AG04450 (cell line): Measurements from ENCODE around the gene DSN1. TPM values are rescaled to one million over a fixed set of nuclear protein-coding genes. Genes with fewer than 3 reads are reported as not detected.
A peak's percentile ranks its signal among the peaks of the same experiment; 100 is the strongest.

Experiments
- CTCF ChIA-PET: fragments of 300-600, 350-600 bp; formaldehyde crosslinking; extraction: SDS; loops from one replicate; lab custom pipeline; 2022; ENCODE audit warnings: antibody characterized with exemption, inconsistent platforms; lab: Charles Lee
- POLR2A ChIA-PET: fragments of 350-600 bp; formaldehyde crosslinking; extraction: SDS; loops from one replicate; lab custom pipeline; 2021; ENCODE audit warnings: antibody characterized with exemption, inconsistent platforms; lab: Yijun Ruan, JAX
- DNase-seq: peaks from one replicate; pipeline ENCODE4 v3.0.0-alpha.2; 2011; ENCODE audit warnings: low read depth, low spot score
- H3K27ac ChIP-seq: one replicate; pipeline ENCODE4 v1.5.1; 2012; ENCODE audit warnings: low read depth, low read length, control low read depth
- H3K27me3 ChIP-seq: one replicate; pipeline ENCODE4 v1.6.0; 2012; ENCODE audit warnings: low read length; ENCODE audit not compliant: control insufficient read depth, insufficient read depth
- H3K4me3 ChIP-seq: 2 replicates; pipeline ENCODE4 v1.5.1; 2011; ENCODE audit warnings: mild to moderate bottlenecking, low read depth, low read length, control low read depth
- H3K9me3 ChIP-seq: 2 replicates; pipeline ENCODE4 v1.5.1; 2012; ENCODE audit warnings: low read length; ENCODE audit not compliant: control insufficient read depth, insufficient read depth
- polyA plus RNA-seq: library from polyadenylated mRNA; depleted of rRNA; stranded (reverse); fragments of >200 nt; gene quantifications from 2 replicates; pipeline ENCODE4 v1.2.3, GENCODE V29; 2011
- TF ChIP-seq, protein P1 (sequence below): IDR thresholded peaks from 2 replicates; pipeline ENCODE4 v1.5.1; 2011; ENCODE audit warnings: low read depth, low read length, control low read depth, inconsistent platforms

Gene DSN1
- polyA plus RNA-seq, 1 experiment, result 8.7 TPM

GRCh38 chr20:36742558-36742957, 31.0 kb downstream of the DSN1 start:
- POLR2A ChIA-PET, result no interaction called here
- TF ChIP-seq, protein P1, sequence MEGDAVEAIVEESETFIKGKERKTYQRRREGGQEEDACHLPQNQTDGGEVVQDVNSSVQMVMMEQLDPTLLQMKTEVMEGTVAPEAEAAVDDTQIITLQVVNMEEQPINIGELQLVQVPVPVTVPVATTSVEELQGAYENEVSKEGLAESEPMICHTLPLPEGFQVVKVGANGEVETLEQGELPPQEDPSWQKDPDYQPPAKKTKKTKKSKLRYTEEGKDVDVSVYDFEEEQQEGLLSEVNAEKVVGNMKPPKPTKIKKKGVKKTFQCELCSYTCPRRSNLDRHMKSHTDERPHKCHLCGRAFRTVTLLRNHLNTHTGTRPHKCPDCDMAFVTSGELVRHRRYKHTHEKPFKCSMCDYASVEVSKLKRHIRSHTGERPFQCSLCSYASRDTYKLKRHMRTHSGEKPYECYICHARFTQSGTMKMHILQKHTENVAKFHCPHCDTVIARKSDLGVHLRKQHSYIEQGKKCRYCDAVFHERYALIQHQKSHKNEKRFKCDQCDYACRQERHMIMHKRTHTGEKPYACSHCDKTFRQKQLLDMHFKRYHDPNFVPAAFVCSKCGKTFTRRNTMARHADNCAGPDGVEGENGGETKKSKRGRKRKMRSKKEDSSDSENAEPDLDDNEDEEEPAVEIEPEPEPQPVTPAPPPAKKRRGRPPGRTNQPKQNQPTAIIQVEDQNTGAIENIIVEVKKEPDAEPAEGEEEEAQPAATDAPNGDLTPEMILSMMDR, result no peak
- CTCF ChIA-PET, result no interaction called here
- no peak for DNase-seq
- no peak overlapping the region for H3K4me3 ChIP-seq
- no peaks in the 10 kb centered on the region; the same call in 1 of the 2 replicates for H3K9me3 ChIP-seq
- H3K27ac ChIP-seq, result no peak overlapping the region
- no peaks in the 10 kb centered on the region for H3K27me3 ChIP-seq

DNA sequence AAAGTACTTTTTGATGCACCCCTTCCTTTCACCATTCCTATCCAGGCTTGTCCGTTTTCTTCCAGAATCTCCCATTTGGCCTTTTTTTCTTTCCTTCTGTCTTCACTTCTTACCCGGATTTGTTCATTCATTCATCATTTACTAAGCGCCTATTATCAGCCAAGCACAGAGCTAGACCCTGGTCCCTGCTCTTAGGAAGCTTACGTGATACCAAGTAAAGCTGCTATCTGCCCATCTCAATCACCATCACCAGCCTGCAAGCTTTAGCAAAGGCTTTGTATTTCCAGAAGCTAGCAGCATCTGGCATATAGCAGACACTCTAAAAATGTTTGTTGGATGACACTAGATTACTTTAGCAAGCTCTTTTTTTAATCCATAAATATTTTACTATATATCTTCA, 32.5 kb downstream of the DSN1 start:
- no peak for DNase-seq
- ChIA-PET POLR2A (no interaction called here), CTCF (interaction anchor here (1.3 kb wide), 2 partner anchors 14 to 122 kb away, joined by 3 to 5 read pairs; a partner anchor contains a TSS)
- Histone ChIP-seq H3K27ac (no peak overlapping the region), H3K4me3 (no peak overlapping the region), H3K27me3 (no peaks in the 10 kb centered on the region), H3K9me3 (no peaks in the 10 kb centered on the region; the same call in 1 of the 2 replicates)
- TF ChIP-seq, protein P1, result no peak

GRCh38 chr20:36737183-36737499, 36.4 kb downstream of the DSN1 start:
- TF ChIP-seq, protein P1, result no peak
- ChIA-PET CTCF (interaction anchor here (1.2 kb wide), 1 partner anchor 71 kb away, joined by 4 read pairs; no protein-coding TSS in a partner anchor), POLR2A (no interaction called here)
- no peak for DNase-seq
- no peaks in the 10 kb centered on the region for H3K9me3 ChIP-seq
- no peak overlapping the region for H3K4me3 ChIP-seq
- H3K27ac ChIP-seq, result no peak overlapping the region
- H3K27me3 ChIP-seq, result no peaks in the 10 kb centered on the region

GRCh38 chr20:36736451-36737182, 36.9 kb downstream of the DSN1 start:
- H3K9me3 ChIP-seq, result no peaks in the 10 kb centered on the region
- ChIA-PET CTCF (interaction anchor here (0.5 to 1.2 kb wide), 5 partner anchors 18 to 1879 kb away, joined by 3 to 6 read pairs (median 4); partner anchors contain the start of gene DSN1), POLR2A (no interaction called here)
- TF ChIP-seq, protein P1, result no peak
- DNase-seq, result no peak
- no peak overlapping the region for H3K4me3 ChIP-seq
- H3K27ac ChIP-seq, result no peak overlapping the region
- H3K27me3 ChIP-seq, result no peaks in the 10 kb centered on the region

- Histone ChIP-seq H3K9me3 (no peaks in the 10 kb centered on the region), H3K4me3 (no peak overlapping the region), H3K27me3 (no peaks in the 10 kb centered on the region), H3K27ac (peak overlapping the region; percentile 11)
- no peak for DNase-seq
- TF ChIP-seq, protein P1, result no peak
- ChIA-PET POLR2A (no interaction called here), CTCF (no interaction called here)
Measured at GRCh38 chr20:36732456-36732855, 41.1 kb downstream of the DSN1 start.
